ENCODE measurements around the gene CEP112. TPM values are rescaled to one million over a fixed set of nuclear protein-coding genes. Genes with fewer than 3 reads are reported as not detected.

The CEP112 gene
- total and polyA plus RNA-seq, 2 donors (not counting 1 experiment from before 2014, with no cell fraction given), result 5.4 to 6.4 TPM

DNA sequence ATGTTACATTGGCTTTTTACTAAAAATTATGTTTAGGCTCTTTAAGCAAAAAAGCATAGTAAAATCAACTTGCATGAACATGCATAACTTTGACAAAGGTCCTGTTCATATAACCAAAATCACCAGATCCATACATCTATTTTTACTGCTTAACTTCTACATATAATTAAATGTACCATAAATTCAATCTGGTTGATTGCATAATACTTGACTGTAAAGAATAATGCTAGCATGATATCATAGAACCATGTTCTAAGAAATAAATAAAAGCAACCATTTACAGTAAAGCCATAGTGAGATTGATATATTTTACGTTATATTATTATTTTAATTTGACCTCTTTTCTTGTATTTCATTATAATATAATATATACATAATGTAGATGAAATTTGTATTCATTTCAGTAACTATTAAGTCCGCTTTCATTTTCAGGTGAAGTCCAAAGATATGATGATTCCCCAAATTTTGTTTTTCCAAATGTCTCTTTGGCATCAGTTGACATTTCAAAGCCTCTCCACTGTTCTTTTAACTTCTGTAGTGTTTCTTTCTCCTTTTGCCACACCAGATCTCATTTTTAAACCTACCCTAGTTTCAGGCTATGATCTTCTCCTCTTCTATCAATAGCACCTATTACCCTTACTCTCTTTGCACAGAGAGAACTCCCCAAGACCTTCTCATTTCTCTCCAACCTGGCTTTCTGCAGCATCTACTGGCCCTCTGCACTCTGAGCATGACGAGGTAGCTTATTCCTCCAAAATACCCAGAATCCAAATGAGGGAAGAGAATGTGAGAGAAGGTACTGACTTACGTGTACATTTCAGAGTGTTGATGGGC lies 35.5 kb upstream of the CEP112 start:
- no peaks in the 10 kb centered on the region for H3K36me3 ChIP-seq (ENCODE audit: control insufficient read depth, insufficient read depth, low read length)
- TF ChIP-seq EZH2 (IDR thresholded peaks at IDR 0.05; ENCODE audit: low read length, missing control alignments), result no peak
- TF ChIP-seq, protein P1, sequence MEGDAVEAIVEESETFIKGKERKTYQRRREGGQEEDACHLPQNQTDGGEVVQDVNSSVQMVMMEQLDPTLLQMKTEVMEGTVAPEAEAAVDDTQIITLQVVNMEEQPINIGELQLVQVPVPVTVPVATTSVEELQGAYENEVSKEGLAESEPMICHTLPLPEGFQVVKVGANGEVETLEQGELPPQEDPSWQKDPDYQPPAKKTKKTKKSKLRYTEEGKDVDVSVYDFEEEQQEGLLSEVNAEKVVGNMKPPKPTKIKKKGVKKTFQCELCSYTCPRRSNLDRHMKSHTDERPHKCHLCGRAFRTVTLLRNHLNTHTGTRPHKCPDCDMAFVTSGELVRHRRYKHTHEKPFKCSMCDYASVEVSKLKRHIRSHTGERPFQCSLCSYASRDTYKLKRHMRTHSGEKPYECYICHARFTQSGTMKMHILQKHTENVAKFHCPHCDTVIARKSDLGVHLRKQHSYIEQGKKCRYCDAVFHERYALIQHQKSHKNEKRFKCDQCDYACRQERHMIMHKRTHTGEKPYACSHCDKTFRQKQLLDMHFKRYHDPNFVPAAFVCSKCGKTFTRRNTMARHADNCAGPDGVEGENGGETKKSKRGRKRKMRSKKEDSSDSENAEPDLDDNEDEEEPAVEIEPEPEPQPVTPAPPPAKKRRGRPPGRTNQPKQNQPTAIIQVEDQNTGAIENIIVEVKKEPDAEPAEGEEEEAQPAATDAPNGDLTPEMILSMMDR (conservative IDR thresholded peaks at IDR 0.05 in 1 of 2, IDR thresholded peaks at IDR 0.05 in 1 of 2; ENCODE audit: low read depth in 1 of 2, low read length in 2 of 2), result no peak
- H3K4me3 ChIP-seq (replicated peaks in 1 of 4; ENCODE audit: control extremely low read depth in 1 of 4, insufficient read depth in 1 of 4, low read depth in 3 of 4, low read length in 4 of 4), result no peak overlapping the region
- no peaks in the 10 kb centered on the region for H3K79me2 ChIP-seq (ENCODE audit: control insufficient read depth, insufficient read depth, low read length)
- no peaks in the 10 kb centered on the region for H3K27me3 ChIP-seq (ENCODE audit: control insufficient read depth, insufficient read depth, low read length)
- no peaks in the 10 kb centered on the region for H3K4me1 ChIP-seq (ENCODE audit: control insufficient read depth, extremely low read depth, insufficient read depth, low read length)
- H4K20me1 ChIP-seq (ENCODE audit: control insufficient read depth, extremely low read depth, insufficient read depth, low read length), result no peaks in the 10 kb centered on the region
- no peak for DNase-seq (ENCODE audit: low read depth in 2 of 2)
- H2AFZ ChIP-seq (ENCODE audit: low read length), result no peak overlapping the region
- H3K4me2 ChIP-seq (ENCODE audit: extremely low read depth, insufficient read depth, low read length), result no peak overlapping the region
- H3K9ac ChIP-seq (ENCODE audit: insufficient read depth, low read length), result no peak overlapping the region
- no peak overlapping the region for H3K27ac ChIP-seq (ENCODE audit: insufficient read depth, low read length)
- no peaks in the 10 kb centered on the region for H3K9me3 ChIP-seq (ENCODE audit: control insufficient read depth, insufficient read depth, low read depth, low read length)

DNA sequence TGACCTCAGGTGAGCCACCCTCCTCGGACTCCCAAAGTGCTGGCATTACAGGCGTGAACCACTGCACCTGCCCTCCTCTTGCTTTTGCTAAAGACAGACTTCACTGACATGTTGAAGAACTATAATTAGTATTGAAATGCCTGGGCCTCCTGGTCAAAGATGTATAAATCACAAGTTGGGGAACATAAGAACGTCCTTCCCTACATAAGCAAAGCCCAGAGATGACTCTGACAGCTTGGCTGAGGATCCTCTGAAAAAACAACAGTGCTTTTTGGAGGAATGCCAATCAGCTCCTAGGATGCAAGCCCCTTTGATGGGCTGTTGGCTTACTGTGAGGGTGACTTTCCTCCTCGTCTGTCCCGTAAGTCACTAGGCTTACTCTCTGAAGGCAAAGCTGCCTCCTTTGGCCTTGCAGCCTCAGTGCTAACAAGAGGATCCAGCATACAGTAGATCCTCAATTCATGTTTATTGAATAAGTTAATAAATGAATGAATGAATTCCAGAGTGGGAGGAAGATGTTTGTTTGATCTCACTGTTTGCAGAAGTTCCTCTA lies 30.9 kb upstream of the CEP112 start:
- TF ChIP-seq, protein P1 (conservative IDR thresholded peaks at IDR 0.05 in 1 of 2, IDR thresholded peaks at IDR 0.05 in 1 of 2; ENCODE audit: low read depth in 1 of 2, low read length in 2 of 2), result no peak
- TF ChIP-seq EZH2 (IDR thresholded peaks at IDR 0.05; ENCODE audit: low read length, missing control alignments), result no peak
- no peaks in the 10 kb centered on the region for H3K9me3 ChIP-seq (ENCODE audit: control insufficient read depth, insufficient read depth, low read depth, low read length)
- no peaks in the 10 kb centered on the region for H3K36me3 ChIP-seq (ENCODE audit: control insufficient read depth, insufficient read depth, low read length)
- H3K27me3 ChIP-seq (ENCODE audit: control insufficient read depth, insufficient read depth, low read length), result peaks cover 4% of the 10 kb centered on the region
- H3K4me1 ChIP-seq (ENCODE audit: control insufficient read depth, extremely low read depth, insufficient read depth, low read length), result no peaks in the 10 kb centered on the region
- H3K4me2 ChIP-seq (ENCODE audit: extremely low read depth, insufficient read depth, low read length), result no peak overlapping the region
- no peaks in the 10 kb centered on the region for H3K79me2 ChIP-seq (ENCODE audit: control insufficient read depth, insufficient read depth, low read length)
- H3K4me3 ChIP-seq (replicated peaks in 1 of 4; ENCODE audit: control extremely low read depth in 1 of 4, insufficient read depth in 1 of 4, low read depth in 3 of 4, low read length in 4 of 4), result no peak overlapping the region
- H3K9ac ChIP-seq (ENCODE audit: insufficient read depth, low read length), result no peak overlapping the region
- H3K27ac ChIP-seq (ENCODE audit: insufficient read depth, low read length), result no peak overlapping the region
- no peak overlapping the region for H2AFZ ChIP-seq (ENCODE audit: low read length)
- H4K20me1 ChIP-seq (ENCODE audit: control insufficient read depth, extremely low read depth, insufficient read depth, low read length), result no peaks in the 10 kb centered on the region
- no peak for DNase-seq (ENCODE audit: low read depth in 2 of 2)

DNA sequence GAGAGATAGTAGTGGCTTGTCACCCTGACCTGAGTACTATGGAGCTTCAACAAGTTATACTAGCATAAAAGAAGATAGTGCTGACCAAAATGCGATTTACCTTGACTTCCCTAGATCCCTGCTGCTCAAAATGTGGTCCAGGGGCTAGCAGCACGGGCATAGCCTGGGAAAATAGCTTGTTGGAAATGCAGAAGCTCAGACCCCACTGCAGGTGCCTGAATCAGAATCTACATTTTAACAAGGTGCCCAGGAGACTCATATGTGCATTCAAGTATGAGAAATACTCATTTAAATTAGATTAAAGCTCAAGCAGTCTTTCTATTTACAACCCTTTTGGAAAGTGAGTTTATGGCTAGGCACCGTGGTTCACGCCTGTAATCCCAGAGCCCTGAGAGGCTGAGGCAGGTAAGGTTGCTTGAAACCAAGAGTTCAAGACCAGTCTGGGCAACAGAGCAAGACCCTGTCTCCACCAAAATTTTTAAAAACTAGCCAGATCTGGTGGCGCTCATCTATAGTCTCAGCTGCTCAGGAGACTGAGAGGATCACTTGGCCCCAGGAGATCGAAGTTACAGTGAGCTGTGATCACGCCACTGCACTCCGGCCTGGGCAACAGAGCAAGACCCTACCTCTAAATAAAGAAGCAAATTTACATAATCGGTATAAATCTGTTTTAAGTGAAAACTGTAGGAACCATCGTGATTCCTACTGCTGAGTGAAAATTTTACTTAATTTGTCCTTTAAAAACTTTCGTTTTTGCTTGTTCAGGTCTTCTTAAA lies 30.0 kb upstream of the CEP112 start:
- Histone ChIP-seq H2AFZ (ENCODE audit: low read length) (no peak overlapping the region), H3K9ac (ENCODE audit: insufficient read depth, low read length) (no peak overlapping the region), H3K27ac (ENCODE audit: insufficient read depth, low read length) (no peak overlapping the region), H3K4me2 (ENCODE audit: extremely low read depth, insufficient read depth, low read length) (no peak overlapping the region), H3K36me3 (ENCODE audit: control insufficient read depth, insufficient read depth, low read length) (no peaks in the 10 kb centered on the region), H3K27me3 (ENCODE audit: control insufficient read depth, insufficient read depth, low read length) (peaks cover 4% of the 10 kb centered on the region), H3K4me1 (ENCODE audit: control insufficient read depth, extremely low read depth, insufficient read depth, low read length) (no peaks in the 10 kb centered on the region), H3K9me3 (ENCODE audit: control insufficient read depth, insufficient read depth, low read depth, low read length) (no peaks in the 10 kb centered on the region), H3K4me3 (replicated peaks in 1 of 4; ENCODE audit: control extremely low read depth in 1 of 4, insufficient read depth in 1 of 4, low read depth in 3 of 4, low read length in 4 of 4) (no peak overlapping the region), H3K79me2 (ENCODE audit: control insufficient read depth, insufficient read depth, low read length) (no peaks in the 10 kb centered on the region), H4K20me1 (ENCODE audit: control insufficient read depth, extremely low read depth, insufficient read depth, low read length) (no peaks in the 10 kb centered on the region)
- TF ChIP-seq, protein P1 (conservative IDR thresholded peaks at IDR 0.05 in 1 of 2, IDR thresholded peaks at IDR 0.05 in 1 of 2; ENCODE audit: low read depth in 1 of 2, low read length in 2 of 2), result no peak
- TF ChIP-seq EZH2 (IDR thresholded peaks at IDR 0.05; ENCODE audit: low read length, missing control alignments), result no peak
- DNase-seq (ENCODE audit: low read depth in 2 of 2), result no peak

Data from fibroblast of lung (primary cell).